Left lung (tissue), 10 donors: ENCODE results near the gene IGF2. TPM values are rescaled to one million over a fixed set of nuclear protein-coding genes. Genes with fewer than 3 reads are reported as not detected.

Experiments used
- ATAC-seq: fragments of 200-7000 bp; cut with Tn5 transposase; one replicate; pipeline ENCODE4 v1.9.1; 2020; ENCODE audit warnings: moderate library complexity
- DNase-seq, 4 donors: peaks; one replicate each; pipeline ENCODE4 v3.0.0-alpha.2; 2013 to 2020
- H3K27ac ChIP-seq, 2 donors: fragments of 200-600 bp; sonication (generic) in 1 of 2; one replicate each; pipeline versions ENCODE4 v1.5.0 to v1.8.0; 2020 to 2021
- H3K27me3 ChIP-seq, 2 donors: fragments of 200-600 bp; sonication (generic) in 1 of 2; one replicate each; pipeline versions ENCODE4 v1.5.0 to v1.8.0; 2020 to 2021
- H3K36me3 ChIP-seq, 2 donors: fragments of 200-600 bp; sonication (generic) in 1 of 2; one replicate each; pipeline versions ENCODE4 v1.5.0 to v1.8.0; 2020 to 2021
- H3K4me1 ChIP-seq, 2 donors: fragments of 200-600 bp; one replicate each; pipeline ENCODE4 v1.8.0; 2021
- H3K4me3 ChIP-seq, 2 donors: fragments of 200-600 bp; sonication (generic) in 1 of 2; one replicate each; pipeline versions ENCODE4 v1.5.0 to v1.8.0; 2020 to 2021; ENCODE audit warnings: mild to moderate bottlenecking in 1 of 2
- H3K9me3 ChIP-seq, 2 donors: fragments of 200-600 bp; sonication (generic) in 1 of 2; one replicate each; pipeline versions ENCODE4 v1.5.0 to v1.8.0; 2020 to 2021
- CTCF ChIP-seq, 2 donors: fragments of 200-600 bp; sonication (generic) in 1 of 2; IDR thresholded peaks; one replicate each; pipeline versions ENCODE4 v1.5.0 to v1.8.0; 2021; ENCODE audit warnings: antibody characterized with exemption in 2 of 2
- intact Hi-C, 2 donors: fragments of 100-400 bp; cut with DNase I; formaldehyde crosslinking; loops; one replicate each; pipeline versions ENCODE4 v1.11.2 to v1.14.2; 2022
- polyA plus RNA-seq, 6 donors: library from polyadenylated mRNA; unstranded; fragments of 120-200 nt; gene quantifications; one replicate each; pipeline ENCODE4 v1.2.1, GENCODE V29; 2013; ENCODE audit not compliant: insufficient read length in 6 of 6
- total RNA-seq, 2 donors: library from RNA; stranded (reverse); fragmentation: NEBNext Ultra II Directional; extraction: Animal tissue kit (Norgen Biotek cat#: 25700); gene quantifications; one replicate each; pipeline ENCODE4 v1.2.1, GENCODE V29; 2021
- donor health status: DM: no; HTN: yes; CAD: no.
- donor health status: DM: no; HTN: no; CAD: no.

Gene IGF2
- total and polyA plus RNA-seq, 8 donors: 12.0 to 118 (median 92.1) TPM

DNA sequence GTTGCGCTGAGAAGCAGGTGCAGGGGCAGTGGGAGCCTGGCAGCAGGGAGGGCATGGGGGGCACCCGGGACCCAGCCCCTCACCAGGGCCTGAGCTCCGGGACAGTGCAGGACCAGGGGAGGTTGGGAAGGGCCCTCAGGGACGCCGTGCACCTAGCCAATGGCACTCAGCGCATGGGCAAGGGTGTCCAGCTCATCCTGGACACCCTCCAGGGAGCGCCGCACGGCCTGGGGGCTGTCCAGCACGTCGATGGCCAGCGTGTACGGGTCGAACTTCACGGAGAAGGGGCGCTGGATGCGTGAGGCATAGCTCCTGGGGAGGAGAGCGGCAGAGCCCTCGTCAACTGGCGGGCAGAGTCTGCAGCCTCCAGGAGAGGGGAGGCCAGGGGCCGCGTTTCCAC lies 24.9 kb upstream of the IGF2 start:
- peaks cover 0 to 95% of the 10 kb centered on the region in 2 donors for H3K27me3 ChIP-seq
- no peak for TF ChIP-seq CTCF (IDR thresholded peaks at IDR 0.05)
- peaks cover 5 to 10% of the 10 kb centered on the region in 2 donors for H3K4me1 ChIP-seq
- no peaks in the 10 kb centered on the region for H3K9me3 ChIP-seq
- DNase-seq (no peak), ATAC-seq (no peak)
- H3K4me3 ChIP-seq: no peak overlapping the region
- H3K36me3 ChIP-seq: no peaks in the 10 kb centered on the region
- H3K27ac ChIP-seq: no peak overlapping the region
- intact Hi-C loops: no loop called here

DNA sequence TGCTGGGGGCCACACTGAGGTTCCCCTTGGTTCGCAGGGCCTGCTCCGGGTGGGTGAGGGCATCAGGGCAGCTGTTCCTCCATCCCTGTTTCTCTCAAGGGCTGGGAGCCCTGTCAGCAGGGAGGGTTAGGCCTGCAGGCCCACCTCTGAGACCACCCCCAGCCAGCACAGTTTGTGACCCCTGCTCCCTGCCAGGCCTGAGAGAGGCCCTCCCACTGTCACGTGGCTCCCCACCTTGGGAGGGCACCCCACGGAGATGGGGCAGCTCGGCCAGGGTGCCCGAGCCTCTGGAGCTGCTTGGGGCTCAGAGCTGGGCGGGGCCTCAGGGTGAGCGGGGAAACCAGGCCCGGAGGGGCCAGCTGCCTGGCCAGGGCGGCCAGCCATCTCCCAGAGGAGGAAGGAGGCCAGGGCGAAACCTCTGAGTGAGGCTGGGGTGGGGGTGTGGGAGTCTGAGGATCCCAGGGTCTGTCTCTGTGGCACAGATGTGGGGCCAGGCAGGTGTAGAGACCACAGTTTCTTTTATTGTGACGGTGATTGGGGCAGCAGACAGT lies 24.3 kb upstream of the IGF2 start:
- intact Hi-C loops: no loop called here
- TF ChIP-seq CTCF (IDR thresholded peaks at IDR 0.05): no peak

GRCh38 chr11:2160736-2161259 lies 21.6 kb upstream of the IGF2 start, which contains the start of gene INS:
Gene INS (minus strand): TSS chr11:2161209. CDS start chr11:2160971, 238 bp downstream.
- no peak within 1 kb of the TSS for H3K4me3 ChIP-seq
- no peaks in the 10 kb centered on the region for H3K4me1 ChIP-seq
- DNase-seq: no peak
- ATAC-seq: no peak
- no peak for TF ChIP-seq CTCF (IDR thresholded peaks at IDR 0.05)
- peaks cover 0 to 92% of the 10 kb centered on the region in 2 donors for H3K27me3 ChIP-seq
- H3K9me3 ChIP-seq: no peaks in the 10 kb centered on the region
- intact Hi-C loops: no loop called here
- H3K36me3 ChIP-seq: no peaks in the 10 kb centered on the region
- no peak within 1 kb of the TSS for H3K27ac ChIP-seq

More for the DNA sequence above, 24.3 kb upstream of the IGF2 start:
- ATAC-seq: no peak
- no peaks in the 10 kb centered on the region for H3K36me3 ChIP-seq
- no peak overlapping the region for H3K4me3 ChIP-seq
- no peaks in the 10 kb centered on the region for H3K9me3 ChIP-seq
- no peak for DNase-seq
- H3K27me3 ChIP-seq: peaks cover 0 to 92% of the 10 kb centered on the region in 2 donors
- no peak overlapping the region for H3K27ac ChIP-seq
- peaks cover 5 to 10% of the 10 kb centered on the region in 2 donors for H3K4me1 ChIP-seq

- ATAC-seq (no peak), DNase-seq (no peak)
- Histone ChIP-seq H3K4me3 (no peak overlapping the region), H3K27me3 (peaks cover 0 to 92% of the 10 kb centered on the region in 2 donors), H3K27ac (no peak overlapping the region), H3K9me3 (no peaks in the 10 kb centered on the region), H3K4me1 (no peaks in the 10 kb centered on the region), H3K36me3 (no peaks in the 10 kb centered on the region)
- no peak for TF ChIP-seq CTCF (IDR thresholded peaks at IDR 0.05)
- intact Hi-C loops: no loop called here
Observed at GRCh38 chr11:2159536-2160413, 20.6 kb upstream of the IGF2 start.

- H3K4me3 ChIP-seq: no peak overlapping the region
- intact Hi-C loops: no loop called here
- H3K9me3 ChIP-seq: no peaks in the 10 kb centered on the region
- no peak overlapping the region for H3K27ac ChIP-seq
- no peak for DNase-seq
- TF ChIP-seq CTCF (IDR thresholded peaks at IDR 0.05): no peak
- no peaks in the 10 kb centered on the region for H3K4me1 ChIP-seq
- H3K36me3 ChIP-seq: no peaks in the 10 kb centered on the region
- peaks cover 0 to 92% of the 10 kb centered on the region in 2 donors for H3K27me3 ChIP-seq
- ATAC-seq: no peak
Observed at GRCh38 chr11:2158966-2159365, 19.8 kb upstream of the IGF2 start.
